IPS-11a (cell line): ENCODE data around the gene KRT6A.
"Not testable (repeated sequence)": the region's sequence is repeated elsewhere in the genome, so short reads cannot be mapped to it uniquely, and the experiment has no call there.

Experiments used
- H3K4me3 ChIP-seq: one replicate; pipeline ENCODE4 v1.5.1; 2013; ENCODE audit warnings: low read depth, low read length, control low read depth

The KRT6A gene

DNA sequence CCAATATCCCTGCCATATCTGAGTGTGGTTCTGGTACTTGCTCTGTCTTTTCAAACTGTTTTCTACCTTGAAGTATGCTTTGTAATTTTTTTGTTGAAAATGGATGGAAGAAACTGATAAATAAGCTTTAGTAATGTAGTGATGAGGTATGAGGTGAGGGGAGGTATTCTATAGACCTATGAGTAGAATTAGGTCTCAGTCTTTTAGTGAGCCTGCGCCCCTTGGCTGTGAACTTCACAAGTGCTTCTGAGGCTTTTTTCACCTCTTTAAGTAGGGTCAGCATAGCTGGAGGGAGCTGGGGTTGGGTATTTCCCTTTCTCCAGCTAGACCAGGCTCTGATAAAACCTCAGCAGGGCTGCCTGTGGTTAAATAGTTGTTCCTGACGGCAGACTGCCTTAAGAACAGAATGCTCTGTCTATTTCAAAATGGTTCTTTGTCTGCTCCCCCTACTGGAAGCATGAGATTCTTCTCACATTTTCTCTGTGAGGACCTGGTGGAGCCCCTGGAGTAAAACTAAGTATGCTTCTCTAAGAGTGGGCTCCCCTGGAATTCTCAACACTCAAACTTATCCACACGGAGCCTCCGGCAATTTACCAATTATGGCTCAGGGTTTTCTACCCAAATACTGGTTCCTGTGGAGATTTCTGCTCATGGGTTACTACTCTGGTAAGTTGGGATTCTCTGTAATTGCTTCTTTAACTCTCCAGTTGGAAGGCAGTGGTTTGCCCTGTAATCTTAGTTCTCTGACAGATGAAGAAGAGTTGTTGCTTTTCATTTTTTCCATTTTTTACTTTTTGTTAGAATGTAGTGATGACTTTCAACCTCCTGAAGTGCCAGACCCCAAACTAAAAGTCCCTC, 14.0 kb upstream of the KRT6A start:
- H3K4me3 ChIP-seq, result no peak overlapping the region

DNA sequence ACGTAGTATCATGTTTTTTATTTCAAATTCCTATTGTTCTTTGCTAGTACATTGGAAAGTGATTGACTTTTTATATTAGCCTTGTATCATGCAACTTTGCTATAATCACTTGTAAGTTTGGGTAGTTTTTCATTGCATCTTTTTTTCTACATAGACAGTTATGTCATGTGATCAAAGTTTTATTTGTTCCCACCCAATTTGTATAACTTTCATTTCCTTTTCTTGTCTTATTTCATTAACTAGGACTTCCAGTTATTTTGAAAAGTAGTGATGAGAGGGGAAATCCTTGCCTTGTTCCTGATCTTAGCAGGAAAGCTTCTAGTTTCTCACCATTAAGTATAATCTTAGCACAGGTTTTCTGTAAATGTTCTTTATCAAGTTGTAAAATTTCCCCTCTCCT, 9.8 kb upstream of the KRT6A start:
- H3K4me3 ChIP-seq, result no peak overlapping the region

DNA sequence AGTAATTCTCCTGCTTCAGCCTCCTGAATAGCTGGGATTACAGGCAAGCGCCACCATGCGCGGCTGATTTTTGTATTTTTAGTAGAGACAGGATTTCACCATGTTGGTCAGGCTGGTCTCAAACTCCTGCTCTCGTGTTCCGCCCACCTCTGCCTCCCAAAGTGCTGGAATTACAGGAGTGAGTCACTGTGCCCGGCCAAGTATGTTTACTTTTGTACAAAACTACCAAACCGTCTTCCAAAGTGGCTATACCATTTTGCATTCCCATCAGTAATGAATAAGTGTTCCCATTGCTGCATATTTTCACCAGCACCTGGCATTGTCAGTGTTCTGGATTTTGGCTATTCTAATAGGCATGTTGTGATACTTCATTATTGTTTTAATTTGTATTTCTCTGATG, 8.4 kb upstream of the KRT6A start:
- no peak overlapping the region for H3K4me3 ChIP-seq

DNA sequence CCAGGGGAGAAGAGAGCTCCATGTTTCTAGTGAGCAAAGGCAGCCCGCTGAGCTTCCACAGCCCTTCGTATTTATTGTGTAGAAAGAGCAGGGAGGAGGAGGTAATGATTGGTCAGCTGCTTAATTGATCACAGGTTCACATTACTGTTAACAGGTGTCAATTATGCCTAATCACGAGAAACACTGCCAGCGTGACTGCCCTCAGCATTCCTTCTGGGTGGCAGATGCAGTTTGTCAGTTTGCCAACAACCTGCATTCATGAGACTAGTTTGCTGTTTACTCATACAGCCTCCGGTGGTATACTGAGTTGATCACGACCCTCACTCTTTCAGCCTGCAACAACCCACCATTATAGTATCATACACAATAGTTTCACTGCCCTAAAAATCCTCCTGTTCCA, 7.5 kb upstream of the KRT6A start:
- not testable (repeated sequence) for H3K4me3 ChIP-seq

DNA sequence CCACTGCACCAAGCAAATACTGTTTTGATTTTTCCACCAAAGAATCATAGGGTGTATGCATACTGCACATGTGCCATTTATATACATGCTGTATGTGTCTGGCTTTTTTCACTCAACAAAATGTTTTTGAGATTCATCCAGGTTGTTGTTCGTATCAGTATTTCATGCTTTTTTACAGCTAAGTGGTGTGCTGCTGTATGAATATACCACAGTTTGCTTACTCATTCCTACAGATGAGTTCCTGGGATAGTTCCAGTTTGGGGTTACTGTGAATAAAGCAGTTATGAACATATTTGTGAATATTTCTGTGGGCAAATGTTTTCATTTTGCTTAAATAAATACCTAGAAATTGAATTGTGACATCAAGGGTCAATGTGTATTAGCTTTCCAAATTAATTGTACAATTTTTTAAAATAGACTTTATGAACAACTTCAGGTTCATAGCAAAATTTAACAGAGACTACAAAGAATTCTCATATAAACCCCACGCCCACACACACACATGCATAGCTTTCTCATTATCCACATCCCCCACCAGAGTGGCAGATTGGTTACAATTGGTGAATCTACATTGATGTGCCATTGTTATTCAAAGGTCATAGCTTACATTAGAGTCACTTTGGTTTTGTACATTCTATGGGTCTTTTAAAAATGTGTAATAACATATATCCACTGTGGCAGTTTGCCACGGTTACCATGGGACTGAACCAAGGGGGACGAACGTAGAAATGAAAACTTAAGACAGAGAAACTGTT, 6.9 kb upstream of the KRT6A start:
- H3K4me3 ChIP-seq, result no peak overlapping the region

DNA sequence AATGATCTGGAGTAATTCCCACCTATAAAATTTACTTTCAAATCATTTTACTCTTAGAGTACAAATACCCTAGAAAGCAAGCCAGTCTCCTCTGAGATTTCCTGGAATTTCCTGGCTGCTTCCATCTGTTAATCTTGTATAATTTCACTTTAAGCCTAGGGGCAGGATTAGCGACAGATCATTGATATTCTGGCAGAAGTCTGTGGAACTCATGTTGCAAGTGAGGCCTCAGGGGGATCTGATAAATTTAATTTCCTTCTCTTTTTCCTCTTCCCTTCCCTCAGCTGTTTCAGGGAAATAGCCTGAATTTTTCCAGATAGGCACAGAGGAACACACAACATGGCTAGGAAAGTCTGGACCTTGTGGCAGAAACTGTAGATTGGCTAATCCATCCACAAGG, 5.9 kb upstream of the KRT6A start:
- H3K4me3 ChIP-seq, result no peak overlapping the region

DNA sequence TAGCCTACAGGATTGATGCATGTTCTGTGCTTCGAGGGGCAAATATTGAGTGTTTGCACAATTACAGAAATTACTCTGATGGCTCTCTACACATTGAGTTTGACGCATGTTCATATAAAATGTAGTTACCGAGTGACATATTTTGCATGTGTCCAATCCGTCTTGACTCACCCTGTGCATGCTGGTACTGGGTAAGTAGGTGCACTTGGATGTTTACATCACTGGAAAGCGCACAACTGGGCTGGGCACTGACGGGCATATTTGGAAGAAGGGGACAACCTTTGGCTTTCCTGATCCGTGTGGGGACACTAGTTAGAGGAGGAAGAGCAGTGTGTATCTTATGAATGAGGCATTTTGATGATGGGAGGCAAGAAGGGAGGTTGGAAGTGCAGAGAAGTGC, 4.9 kb upstream of the KRT6A start:
- no peak overlapping the region for H3K4me3 ChIP-seq

DNA sequence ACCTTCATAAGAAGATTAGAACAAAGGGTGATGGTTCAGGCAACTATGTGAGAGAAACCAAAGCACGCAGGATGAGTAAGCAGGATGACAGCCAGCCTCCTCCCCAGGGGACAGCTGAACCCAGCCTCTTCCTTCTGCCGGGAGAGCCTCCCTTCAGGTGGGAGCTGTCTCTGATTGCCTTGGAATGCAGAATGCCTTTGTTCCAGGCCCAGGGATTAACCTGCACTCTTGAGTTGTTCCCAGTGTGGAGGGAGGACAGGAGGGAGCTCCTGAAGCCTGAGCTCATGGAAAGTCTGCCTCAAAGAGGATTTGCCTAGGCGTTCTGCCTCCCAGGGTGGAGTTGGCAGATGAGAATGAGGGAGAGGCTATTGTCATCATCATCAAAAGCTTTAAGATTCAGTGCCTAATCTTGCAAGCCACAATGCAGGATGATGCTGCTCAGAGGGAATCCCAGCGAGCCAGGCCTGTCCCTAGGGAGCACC, 3.6 kb upstream of the KRT6A start:
- no peak overlapping the region for H3K4me3 ChIP-seq

DNA sequence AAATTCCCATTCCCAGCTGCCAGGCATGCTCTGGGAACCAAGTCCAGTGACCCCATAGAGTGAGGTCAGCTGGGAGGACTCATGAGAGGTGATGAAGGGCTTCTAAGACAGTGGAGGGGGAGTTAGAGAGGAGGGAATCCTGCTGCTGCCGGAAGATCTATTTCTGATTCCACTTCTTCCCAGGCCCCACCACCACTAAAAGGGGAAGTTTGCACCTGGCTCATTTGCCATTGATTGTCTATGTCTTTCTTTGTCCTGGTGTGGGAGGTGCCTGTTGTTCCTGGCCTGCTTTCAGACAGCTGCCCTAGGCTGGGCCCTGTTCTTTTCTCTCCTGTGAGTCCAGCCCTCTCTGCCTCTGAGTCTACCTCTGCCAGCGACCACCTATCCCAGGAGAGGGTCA, 3.0 kb upstream of the KRT6A start:
- H3K4me3 ChIP-seq, result no peak overlapping the region

DNA sequence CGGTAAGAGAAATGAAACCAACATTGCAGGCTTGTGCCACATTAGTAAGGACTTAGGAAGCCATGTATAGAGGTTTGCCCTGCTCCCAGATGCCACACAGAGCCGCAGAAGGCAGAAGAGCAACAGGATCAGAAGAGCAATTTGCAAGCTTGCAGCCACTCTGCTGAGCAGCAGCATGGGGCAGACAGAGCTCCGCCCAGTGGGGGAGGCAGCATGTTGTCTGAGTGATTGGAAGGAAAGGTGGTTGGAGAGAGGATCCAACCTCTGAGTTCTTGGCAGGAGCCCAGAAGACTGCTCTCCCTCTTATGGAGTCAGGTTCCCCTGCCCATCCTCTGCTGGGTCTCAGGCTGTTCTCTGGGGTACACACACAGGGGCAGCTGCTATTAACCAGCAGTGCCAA, 2.3 kb upstream of the KRT6A start:
- H3K4me3 ChIP-seq, result no peak overlapping the region

DNA sequence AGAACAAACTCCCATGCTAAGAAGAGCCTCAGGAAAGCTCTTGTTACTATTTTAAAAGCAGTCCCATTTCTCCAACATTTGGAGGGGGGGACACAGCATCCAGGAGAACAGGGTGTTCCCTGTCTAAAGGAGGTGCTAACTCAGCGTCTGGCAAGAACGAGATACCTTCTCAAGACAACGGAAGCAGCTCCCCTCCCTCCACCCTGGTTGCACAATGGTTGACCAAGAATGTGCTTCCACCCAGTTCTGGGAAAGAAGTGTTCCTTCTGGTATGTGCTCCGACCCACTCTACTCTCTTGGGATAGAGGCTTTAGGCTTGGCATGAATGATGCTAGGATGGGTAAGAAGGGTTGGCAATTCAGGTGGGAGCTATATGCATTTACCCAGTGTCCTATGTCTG, 1.5 kb upstream of the KRT6A start:
- no peak overlapping the region for H3K4me3 ChIP-seq

DNA sequence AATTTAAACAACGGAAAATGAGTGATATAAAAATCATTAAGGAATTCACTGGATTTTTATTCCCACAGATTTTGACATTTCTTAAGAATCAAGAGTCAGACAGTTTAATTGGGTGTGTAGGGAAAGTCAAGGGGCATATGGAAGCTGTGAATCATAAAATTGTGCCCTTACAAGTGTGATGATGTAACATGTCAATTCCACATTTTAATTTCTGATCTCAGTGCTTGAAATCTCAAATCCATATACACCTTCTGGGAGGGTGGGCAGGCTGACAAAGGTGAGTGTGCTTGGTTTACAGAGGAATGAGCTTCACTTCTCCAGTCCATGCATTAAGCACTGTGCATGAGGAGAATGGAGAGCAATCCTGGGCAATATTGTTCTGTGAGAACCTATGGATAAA, 1.0 kb upstream of the KRT6A start:
- no peak overlapping the region for H3K4me3 ChIP-seq

DNA sequence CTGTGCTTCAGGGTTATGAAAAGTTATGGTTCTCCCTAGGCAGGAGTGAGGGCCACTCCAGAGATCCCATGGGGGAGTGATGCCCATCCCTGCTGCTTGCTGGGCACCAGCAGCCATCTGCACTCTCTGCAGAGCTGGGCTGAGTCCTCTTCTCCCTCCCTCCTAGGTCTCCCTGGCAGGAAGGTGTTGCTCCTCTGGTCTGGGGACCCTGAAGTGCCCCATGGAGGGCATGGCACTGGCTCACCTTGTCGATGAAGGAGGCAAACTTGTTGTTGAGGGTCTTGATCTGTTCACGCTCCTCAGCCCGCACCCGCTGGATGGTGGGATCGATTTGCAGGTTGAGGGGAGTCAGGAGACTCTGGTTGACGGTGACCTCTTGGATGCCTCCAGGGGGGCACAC, 652 bp downstream of the KRT6A start:
- not testable (repeated sequence) for H3K4me3 ChIP-seq

DNA sequence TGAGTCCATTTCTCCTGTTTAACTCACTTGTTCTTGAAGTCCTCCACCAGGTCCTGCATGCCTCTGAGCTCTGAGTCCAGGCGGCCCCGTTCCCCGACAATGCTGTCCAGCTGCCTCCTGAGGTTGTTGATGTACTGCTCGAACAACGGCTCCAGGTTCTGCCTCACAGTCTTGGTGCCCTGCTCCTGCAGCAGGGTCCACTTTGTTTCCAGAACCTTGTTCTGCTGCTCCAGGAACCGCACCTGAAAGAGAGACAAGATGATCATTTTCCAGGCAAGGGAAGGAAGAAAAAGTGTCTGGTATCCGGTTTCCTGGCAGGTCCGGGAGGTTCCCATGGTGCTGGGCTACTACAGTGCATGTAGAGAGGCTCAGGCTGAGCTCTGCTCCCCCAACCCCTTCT, 1.6 kb downstream of the KRT6A start:
- not testable (repeated sequence) for H3K4me3 ChIP-seq

DNA sequence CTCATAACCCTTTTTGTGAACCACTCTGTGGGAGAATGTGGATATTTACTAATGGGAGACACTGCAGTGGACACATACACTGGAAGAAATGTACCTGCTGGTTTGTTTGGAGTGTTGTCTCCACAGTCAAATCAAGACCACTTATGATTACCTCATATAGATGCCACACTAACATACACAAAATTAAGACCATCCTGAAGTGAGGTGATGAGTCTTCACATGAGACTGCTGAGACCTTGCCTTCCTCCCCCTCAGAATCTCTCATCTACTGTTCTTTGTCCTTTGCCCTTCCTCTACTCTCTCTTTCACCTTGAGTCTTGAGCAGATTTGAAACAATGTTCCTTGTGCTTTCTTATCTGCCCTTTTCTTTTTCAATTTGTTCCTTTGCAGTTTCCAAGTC, 4.3 kb downstream of the KRT6A start:
- no peak overlapping the region for H3K4me3 ChIP-seq

DNA sequence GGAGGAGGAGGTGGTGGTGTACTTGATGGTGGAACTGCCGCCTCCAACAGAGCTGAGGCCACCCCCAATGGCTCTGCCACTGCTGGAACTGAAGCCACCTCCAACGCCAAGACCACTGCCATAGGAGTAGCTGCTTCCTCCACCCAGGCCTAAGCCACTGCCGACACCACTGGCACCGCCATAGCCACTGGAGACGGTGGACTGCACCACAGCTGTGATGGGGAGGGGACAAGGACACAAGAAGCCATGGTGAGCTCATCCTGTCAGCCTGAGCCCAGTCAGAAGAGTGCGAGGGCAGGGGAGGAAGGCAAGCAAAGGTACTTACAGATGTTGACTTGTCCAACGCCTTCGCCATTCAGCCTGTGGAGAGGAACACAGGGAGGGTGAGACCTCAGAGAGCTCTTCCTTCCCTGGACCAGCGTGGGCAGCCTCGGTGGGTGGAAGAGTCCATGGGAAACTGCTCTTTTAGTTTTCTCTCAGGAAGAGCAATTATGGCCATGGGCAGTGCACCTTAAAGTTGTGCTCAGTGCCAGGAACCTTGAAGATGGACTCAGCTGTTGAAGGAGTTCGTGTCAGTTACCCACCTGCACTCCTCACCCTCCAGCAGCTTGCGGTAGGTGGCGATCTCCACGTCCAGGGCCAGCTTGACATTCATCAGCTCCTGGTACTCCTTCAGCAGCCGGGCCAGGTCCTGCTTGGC, 5.2 kb downstream of the KRT6A start:
- not testable (repeated sequence) for H3K4me3 ChIP-seq

DNA sequence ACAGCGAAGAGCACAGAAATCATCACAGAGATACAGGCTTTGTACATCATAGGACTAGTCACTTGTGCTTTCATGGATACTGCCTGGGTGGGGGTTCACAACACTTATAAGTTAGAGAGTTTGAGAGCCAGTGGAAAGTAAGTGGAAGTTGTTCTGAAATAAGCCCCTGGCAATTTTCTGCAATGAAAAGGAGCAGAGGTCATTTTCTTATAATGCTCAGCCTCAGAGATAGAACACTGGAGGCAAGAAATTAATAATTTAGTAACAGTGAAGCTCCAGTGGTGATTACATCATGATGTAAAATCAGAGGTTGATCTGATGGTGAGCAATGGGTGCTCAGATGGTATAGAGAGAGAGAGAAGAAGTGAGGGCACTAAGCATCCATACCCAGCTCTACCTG, 5.8 kb downstream of the KRT6A start:
- H3K4me3 ChIP-seq, result no peak overlapping the region

DNA sequence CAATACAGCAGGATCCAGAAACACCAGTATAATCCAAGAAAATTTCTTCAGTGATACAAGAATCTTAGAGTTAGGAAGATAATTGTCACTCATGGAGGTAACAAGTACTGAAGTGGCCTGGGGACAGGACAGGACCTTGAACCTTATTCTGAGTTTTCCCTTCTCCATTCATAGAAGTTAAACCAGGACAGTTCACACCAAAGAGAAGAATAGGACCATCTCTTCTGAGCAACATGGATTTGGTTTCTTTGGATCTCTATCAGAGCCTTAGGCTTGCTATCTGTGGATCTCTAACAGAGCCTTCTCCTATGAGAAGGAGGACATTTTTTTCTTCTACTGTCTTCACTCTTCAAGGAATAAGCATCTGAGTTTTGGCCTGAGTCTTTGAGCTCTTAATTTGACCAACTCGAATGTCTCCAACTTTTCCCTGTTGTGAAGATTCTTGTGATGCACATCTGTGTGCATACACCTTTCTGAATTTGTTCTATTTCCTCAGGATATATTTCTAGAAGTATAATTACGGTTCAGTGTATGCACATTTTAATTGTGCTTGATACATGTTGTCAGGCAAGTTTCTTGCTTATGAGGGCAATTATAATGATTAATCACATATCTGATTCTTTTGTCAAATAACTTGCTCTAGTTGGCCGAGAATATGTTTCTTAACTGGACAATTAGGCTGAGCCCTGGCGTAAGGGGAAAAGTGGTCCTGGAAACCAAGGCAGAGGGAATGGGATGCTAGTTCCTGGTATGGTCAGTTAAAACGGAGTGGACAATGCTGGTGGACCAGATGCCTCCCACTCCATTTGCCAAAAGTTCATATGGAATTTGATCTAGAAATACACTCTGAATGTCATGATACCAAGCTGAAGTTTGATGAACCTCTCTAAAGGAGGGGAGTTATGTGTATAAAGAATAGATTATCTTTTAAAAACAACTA, 6.6 kb downstream of the KRT6A start:
- H3K4me3 ChIP-seq, result no peak overlapping the region

DNA sequence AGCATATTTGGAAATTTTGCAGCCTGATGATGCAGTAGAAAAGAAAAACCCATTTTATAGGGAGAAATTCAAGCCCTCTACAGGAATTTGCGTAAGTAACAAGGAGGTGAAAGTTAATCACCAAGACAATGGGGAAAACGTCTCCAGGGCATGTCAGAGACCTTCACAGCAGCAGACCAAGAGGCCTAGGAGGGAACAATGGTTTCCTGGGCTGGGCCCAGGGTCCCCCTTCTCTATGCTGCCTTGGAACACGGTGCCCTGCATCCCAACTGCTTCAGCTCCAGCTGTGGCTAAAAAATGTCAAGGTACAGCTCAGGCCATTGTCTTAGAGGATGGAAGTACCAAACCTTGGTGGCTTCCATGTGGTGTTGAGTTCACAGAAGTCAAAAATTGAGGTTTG, 13.0 kb downstream of the KRT6A start:
- H3K4me3 ChIP-seq, result no peak overlapping the region

DNA sequence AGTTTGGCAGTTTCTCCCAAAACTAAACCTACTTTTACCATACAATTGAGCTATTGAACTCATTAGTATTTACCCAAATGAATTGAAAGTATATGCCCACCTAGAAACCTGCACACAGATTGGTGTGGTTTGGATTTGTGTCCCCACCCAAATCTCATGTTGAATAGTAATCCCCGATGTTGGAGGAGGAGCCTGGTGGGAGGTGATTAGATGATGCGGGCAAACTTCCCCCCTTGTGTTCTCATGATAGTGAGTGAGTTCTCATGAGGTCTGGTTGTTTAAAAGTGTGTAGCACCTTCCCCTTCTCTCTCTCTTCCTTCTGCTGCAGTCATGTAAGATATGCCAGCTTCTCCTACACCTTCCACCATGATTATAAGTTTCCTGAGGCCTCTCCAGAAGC, 15.4 kb downstream of the KRT6A start:
- H3K4me3 ChIP-seq, result no peak overlapping the region

DNA sequence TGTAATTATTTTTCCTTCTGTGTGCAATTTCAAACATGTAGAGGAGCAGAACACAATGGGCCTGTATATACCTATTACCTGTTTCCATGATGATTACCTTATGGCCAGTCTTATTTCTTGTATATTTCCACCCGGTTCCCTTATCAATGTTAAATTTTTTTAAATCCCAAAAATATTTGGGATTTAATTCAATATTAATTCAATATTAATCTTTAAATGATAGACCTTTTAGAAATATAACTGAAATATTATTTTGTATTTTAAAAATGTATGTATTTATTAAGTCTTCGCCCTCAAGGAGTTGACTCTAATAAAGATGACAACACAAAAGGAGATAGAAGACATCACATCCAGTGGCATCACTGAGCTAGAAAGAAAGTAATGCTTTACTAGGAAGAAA, 18.8 kb downstream of the KRT6A start:
- H3K4me3 ChIP-seq, result no peak overlapping the region
